Keratinocyte (primary cell): Measurements from ENCODE around the gene IGFBP5. TPM values are rescaled to one million over a fixed set of nuclear protein-coding genes. Genes with fewer than 3 reads are reported as not detected.

Experiments
- DNase-seq: peaks from one replicate; pipeline ENCODE4 v3.0.0-alpha.2; 2011; ENCODE audit warnings: low read depth, missing footprints, low spot score
- FAIRE-seq: peaks from 2 replicates; lab custom pipeline; 2011; peaks lifted over from hg19 to GRCh38; lab: Jason Lieb, UNC
- H2AFZ ChIP-seq: 2 replicates; pipeline ENCODE4 v1.6.0; 2012; ENCODE audit warnings: low read length, control low read depth, inconsistent platforms; ENCODE audit not compliant: control insufficient read depth
- H3K27ac ChIP-seq: 2 replicates; pipeline ENCODE4 v1.5.1; 2011; ENCODE audit warnings: low read length; ENCODE audit not compliant: control insufficient read depth, insufficient read depth
- H3K27me3 ChIP-seq: 3 replicates; pipeline ENCODE4 v1.6.0; 2011; ENCODE audit warnings: low read length; ENCODE audit not compliant: control insufficient read depth, insufficient read depth; ENCODE audit errors: extremely low read depth
- H3K36me3 ChIP-seq, 2 experiments: 2 replicates in 1 of 2; 3 replicates in 1 of 2; pipeline ENCODE4 v1.5.1; 2011; ENCODE audit warnings: low read length in 2 of 2, mild to moderate bottlenecking in 1 of 2; ENCODE audit not compliant: control insufficient read depth in 2 of 2, insufficient read depth in 2 of 2; ENCODE audit errors: extremely low read depth in 1 of 2
- H3K4me1 ChIP-seq: 3 replicates; pipeline ENCODE4 v1.5.1; 2011; ENCODE audit warnings: low read length; ENCODE audit not compliant: control insufficient read depth, insufficient read depth; ENCODE audit errors: extremely low read depth
- H3K4me2 ChIP-seq: 3 replicates; pipeline ENCODE4 v1.6.0; 2011; ENCODE audit warnings: low read depth, low read length; ENCODE audit not compliant: control insufficient read depth, insufficient read depth; ENCODE audit errors: extremely low read depth
- H3K4me3 ChIP-seq, 3 experiments: fragments of 200-600 bp in 1 of 3; sonication (generic) in 1 of 3; 2 replicates in 2 of 3; 3 replicates in 1 of 3; pipeline ENCODE4 v1.5.1; 2011 to 2016; ENCODE audit warnings: low read length in 3 of 3, mild to moderate bottlenecking in 3 of 3, control low read depth in 2 of 3, inconsistent platforms in 1 of 3, low read depth in 1 of 3, mixed read lengths in 1 of 3, mixed run types in 1 of 3, moderate library complexity in 1 of 3; ENCODE audit not compliant: control insufficient read depth in 2 of 3, insufficient read depth in 2 of 3; ENCODE audit errors: extremely low read depth in 1 of 3
- H3K79me2 ChIP-seq: 2 replicates; pipeline ENCODE4 v1.6.0; 2012; ENCODE audit warnings: low read length; ENCODE audit not compliant: control insufficient read depth, insufficient read depth
- H3K9ac ChIP-seq: 3 replicates; pipeline ENCODE4 v1.6.0; 2011; ENCODE audit warnings: low read length; ENCODE audit not compliant: control insufficient read depth, insufficient read depth; ENCODE audit errors: extremely low read depth
- H3K9me1 ChIP-seq: 3 replicates; pipeline ENCODE4 v1.6.0; 2011; ENCODE audit warnings: low read length; ENCODE audit not compliant: control insufficient read depth, insufficient read depth; ENCODE audit errors: extremely low read depth
- H3K9me3 ChIP-seq: 2 replicates; pipeline ENCODE4 v1.5.1; 2012; ENCODE audit warnings: low read depth, low read length; ENCODE audit not compliant: control insufficient read depth
- H4K20me1 ChIP-seq: 3 replicates; pipeline ENCODE4 v1.6.0; 2011; ENCODE audit warnings: low read length; ENCODE audit not compliant: control insufficient read depth, insufficient read depth; ENCODE audit errors: extremely low read depth
- EZH2 ChIP-seq: IDR thresholded peaks from one replicate; pipeline ENCODE4 v1.6.1; 2012; ENCODE audit warnings: inconsistent platforms, mild to moderate bottlenecking, low read length, moderate library complexity
- dilution Hi-C: fragments of 300-500 bp; cut with MboI; formaldehyde crosslinking; loops from one replicate; pipeline ENCODE4 v1.7.0; 2020; ENCODE audit warnings: low sequenced_read_pairs; ENCODE audit not compliant: extremely low pct_ligation_motif_present
- polyA plus RNA-seq, 5 experiments: library from polyadenylated mRNA; depleted of rRNA in 3 of 5; stranded (reverse) in 3 of 5; stranded (forward) in 1 of 5; unstranded in 1 of 5; fragments of >200 nt; gene quantifications; 1 replicate in 1 of 5; 2 replicates in 3 of 5; 3 replicates in 1 of 5; pipeline versions ENCODE4 v1.2.1 to v1.2.3, GENCODE V29; 2011 to 2012; ENCODE audit warnings: missing spikeins in 2 of 5, low read depth in 1 of 5, low replicate concordance in 1 of 5
- TF ChIP-seq, protein P1 (sequence below), 3 experiments: IDR thresholded peaks in 1 of 3; conservative IDR thresholded peaks in 1 of 3; optimal IDR thresholded peaks in 1 of 3; 2 replicates in 2 of 3; 3 replicates in 1 of 3; pipeline versions ENCODE3 to v1.5.1; 2011; ENCODE audit warnings: low read length in 3 of 3, mild to moderate bottlenecking in 3 of 3, moderate library complexity in 2 of 3, control low read depth in 1 of 3, inconsistent platforms in 1 of 3; ENCODE audit not compliant: insufficient read depth in 2 of 3; ENCODE audit errors: extremely low read depth in 1 of 3

Gene IGFBP5
- polyA plus RNA-seq, 1 donor (not counting 4 experiments of a cell fraction or from before 2014, with no cell fraction given), result 1.1 TPM

DNA sequence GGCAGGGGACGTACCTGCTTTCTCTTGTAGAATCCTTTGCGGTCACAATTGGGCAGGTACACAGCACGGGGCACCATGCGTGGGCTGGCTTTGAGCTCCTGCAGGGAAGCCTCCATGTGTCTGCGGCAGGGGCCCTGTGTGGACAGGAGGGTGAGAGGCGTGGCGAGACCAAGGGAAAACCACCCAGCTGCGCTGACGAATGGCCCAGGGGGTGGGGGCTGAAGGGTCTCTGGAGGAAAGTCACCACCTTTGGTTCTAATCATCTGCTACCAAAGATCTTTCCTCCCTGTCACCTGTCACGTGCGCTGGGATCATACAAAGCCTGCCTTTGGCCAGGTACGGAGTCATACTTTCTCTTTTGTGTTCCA is 17.3 kb downstream of the IGFBP5 start:
- Histone ChIP-seq H2AFZ (no peak overlapping the region), H3K4me3 (no peak overlapping the region), H3K9me1 (no peaks in the 10 kb centered on the region), H3K9me3 (no peaks in the 10 kb centered on the region), H3K79me2 (no peaks in the 10 kb centered on the region), H3K4me2 (no peak overlapping the region), H3K36me3 (no peaks in the 10 kb centered on the region), H3K9ac (no peak overlapping the region), H3K27ac (no peak overlapping the region), H3K4me1 (peaks cover 18% of the 10 kb centered on the region), H3K27me3 (peaks cover 15% of the 10 kb centered on the region), H4K20me1 (no peaks in the 10 kb centered on the region)
- no peak for TF ChIP-seq EZH2
- TF ChIP-seq, protein P1, sequence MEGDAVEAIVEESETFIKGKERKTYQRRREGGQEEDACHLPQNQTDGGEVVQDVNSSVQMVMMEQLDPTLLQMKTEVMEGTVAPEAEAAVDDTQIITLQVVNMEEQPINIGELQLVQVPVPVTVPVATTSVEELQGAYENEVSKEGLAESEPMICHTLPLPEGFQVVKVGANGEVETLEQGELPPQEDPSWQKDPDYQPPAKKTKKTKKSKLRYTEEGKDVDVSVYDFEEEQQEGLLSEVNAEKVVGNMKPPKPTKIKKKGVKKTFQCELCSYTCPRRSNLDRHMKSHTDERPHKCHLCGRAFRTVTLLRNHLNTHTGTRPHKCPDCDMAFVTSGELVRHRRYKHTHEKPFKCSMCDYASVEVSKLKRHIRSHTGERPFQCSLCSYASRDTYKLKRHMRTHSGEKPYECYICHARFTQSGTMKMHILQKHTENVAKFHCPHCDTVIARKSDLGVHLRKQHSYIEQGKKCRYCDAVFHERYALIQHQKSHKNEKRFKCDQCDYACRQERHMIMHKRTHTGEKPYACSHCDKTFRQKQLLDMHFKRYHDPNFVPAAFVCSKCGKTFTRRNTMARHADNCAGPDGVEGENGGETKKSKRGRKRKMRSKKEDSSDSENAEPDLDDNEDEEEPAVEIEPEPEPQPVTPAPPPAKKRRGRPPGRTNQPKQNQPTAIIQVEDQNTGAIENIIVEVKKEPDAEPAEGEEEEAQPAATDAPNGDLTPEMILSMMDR (optimal IDR thresholded peaks at IDR 0.05 in 1 of 3, IDR thresholded peaks at IDR 0.05 in 1 of 3, conservative IDR thresholded peaks at IDR 0.05 in 1 of 3; ENCODE audit: extremely low read depth in 1 of 3, insufficient read depth in 2 of 3, low read length in 3 of 3), result no peak
- DNase-seq (no peak), FAIRE-seq (no peak)
- dilution Hi-C loops, result no loop called here

DNA sequence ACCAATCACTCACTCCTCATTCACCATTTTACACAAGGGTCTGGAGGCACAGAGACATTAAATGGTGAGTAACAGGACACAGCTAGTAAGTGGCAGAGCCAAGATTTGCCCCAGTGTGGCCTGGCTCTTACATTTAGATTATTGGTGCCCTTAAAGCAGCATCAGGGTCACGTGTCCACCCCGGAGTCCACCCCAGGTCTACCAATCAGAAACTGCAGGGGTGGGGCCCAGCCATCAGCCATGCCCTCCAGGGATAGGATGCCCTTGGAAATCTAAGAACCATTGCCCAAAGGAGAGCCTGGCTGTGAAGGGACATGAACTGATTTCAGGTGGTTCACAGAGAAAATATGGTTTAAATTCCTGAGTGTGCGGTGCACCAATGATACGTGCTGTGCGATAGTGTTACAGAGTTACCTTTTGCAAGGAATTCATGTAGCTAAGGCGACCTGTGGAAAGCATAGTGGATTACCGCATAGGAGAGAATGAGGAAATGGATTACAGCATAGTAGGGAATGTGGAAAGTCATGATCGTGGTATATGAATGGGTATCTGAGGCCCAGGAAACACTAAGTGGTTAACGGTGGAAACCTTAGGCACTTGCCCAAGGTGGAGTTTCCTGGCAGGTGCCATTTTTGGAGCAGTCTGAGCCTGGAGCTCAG is 17.8 kb downstream of the IGFBP5 start:
- Histone ChIP-seq H3K4me2 (no peak overlapping the region), H3K79me2 (no peaks in the 10 kb centered on the region), H3K4me3 (no peak overlapping the region), H3K27ac (no peak overlapping the region), H2AFZ (no peak overlapping the region), H3K9me1 (no peaks in the 10 kb centered on the region), H3K9ac (no peak overlapping the region), H3K36me3 (no peaks in the 10 kb centered on the region), H3K27me3 (peaks cover 15% of the 10 kb centered on the region), H3K4me1 (peaks cover 17% of the 10 kb centered on the region), H3K9me3 (no peaks in the 10 kb centered on the region), H4K20me1 (no peaks in the 10 kb centered on the region)
- no peak for DNase-seq
- TF ChIP-seq, protein P1 (optimal IDR thresholded peaks at IDR 0.05 in 1 of 3, IDR thresholded peaks at IDR 0.05 in 1 of 3, conservative IDR thresholded peaks at IDR 0.05 in 1 of 3; ENCODE audit: extremely low read depth in 1 of 3, insufficient read depth in 2 of 3, low read length in 3 of 3), result no peak
- TF ChIP-seq EZH2, result no peak
- FAIRE-seq, result no peak
- dilution Hi-C loops, result no loop called here
